ENCODE results near the gene CNTNAP2.

Gene CNTNAP2

DNA sequence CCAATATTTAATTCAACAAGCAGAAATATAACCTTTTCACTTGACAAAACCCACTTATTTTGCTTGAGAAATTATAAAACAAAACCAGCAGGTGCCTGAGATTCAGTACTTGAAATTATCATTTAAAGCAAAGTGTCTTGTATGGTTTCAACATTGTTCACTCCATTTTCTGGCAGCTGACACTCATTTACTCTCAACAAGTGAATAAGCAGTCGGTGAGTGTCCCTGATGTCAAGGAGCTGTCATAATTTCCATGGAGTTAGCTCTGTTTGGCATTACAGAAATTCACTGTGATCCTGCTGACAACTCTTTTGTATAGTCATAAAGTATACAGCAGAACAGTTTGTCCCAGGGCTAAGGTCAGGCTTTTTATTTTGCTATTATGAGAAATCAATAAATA lies 490.0 kb downstream of the CNTNAP2 start:
- no peak for DNase-seq (ENCODE audit: low spot score)

DNA sequence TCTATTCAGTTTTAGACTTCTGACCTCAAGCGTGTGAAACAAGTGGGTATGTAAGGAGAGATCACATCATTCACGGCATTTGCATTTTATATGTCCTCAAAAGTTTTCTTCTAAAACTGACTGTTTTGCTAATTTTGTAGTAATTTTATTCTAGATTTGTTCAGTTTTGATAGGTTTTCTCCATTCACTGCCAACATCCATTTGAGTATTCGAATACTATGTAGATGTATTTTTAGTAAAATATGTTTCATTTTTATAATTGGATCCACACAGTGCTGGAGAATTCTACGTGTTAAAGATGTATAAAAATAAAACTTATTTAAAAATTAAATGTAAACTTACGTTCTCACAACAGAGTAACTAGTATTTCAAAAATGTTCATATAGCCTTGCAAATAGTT lies 503.0 kb downstream of the CNTNAP2 start:
- DNase-seq (ENCODE audit: low spot score) = no peak

GRCh38 chr7:146626912-146627311 lies 510.3 kb downstream of the CNTNAP2 start:
- no peak for DNase-seq (ENCODE audit: low spot score)

GRCh38 chr7:146635205-146636032 lies 518.8 kb downstream of the CNTNAP2 start:
- DNase-seq (ENCODE audit: low spot score) = no peak

DNA sequence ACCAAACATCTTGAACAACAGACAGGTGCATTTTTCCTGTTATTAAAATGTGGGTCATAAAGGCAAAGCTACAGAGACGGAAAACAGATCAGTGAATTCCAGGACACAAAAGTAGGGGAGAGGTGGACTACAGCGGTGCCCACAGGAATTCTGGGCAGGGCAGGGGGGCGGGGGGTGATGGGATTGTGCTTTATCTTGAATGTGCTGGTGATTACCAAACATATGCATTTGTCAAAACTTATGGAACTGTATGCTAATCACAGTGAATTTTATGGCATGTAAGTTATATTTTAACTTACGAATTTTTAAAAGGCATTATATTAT lies 519.4 kb downstream of the CNTNAP2 start:
- no peak for DNase-seq (ENCODE audit: low spot score)

DNA sequence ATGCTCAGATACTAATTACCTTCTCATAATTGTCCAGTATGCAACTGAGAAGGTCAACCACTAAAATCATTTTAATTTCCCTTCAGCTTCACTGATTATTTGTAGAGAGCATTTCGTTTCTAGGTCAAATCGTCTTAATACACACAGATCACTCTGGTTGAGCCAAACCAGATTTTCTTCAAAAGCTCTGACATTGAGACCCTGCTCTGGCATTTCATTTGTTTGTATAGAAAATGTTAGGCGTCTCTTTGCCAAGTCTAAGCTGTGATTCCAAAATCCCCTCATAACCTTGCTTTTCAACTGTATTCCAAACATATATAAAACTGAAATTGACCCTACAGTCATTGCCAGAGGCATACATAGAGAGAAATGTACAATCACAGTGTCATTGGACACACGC lies 520.0 kb downstream of the CNTNAP2 start:
- DNase-seq (ENCODE audit: low spot score) = no peak

DNA sequence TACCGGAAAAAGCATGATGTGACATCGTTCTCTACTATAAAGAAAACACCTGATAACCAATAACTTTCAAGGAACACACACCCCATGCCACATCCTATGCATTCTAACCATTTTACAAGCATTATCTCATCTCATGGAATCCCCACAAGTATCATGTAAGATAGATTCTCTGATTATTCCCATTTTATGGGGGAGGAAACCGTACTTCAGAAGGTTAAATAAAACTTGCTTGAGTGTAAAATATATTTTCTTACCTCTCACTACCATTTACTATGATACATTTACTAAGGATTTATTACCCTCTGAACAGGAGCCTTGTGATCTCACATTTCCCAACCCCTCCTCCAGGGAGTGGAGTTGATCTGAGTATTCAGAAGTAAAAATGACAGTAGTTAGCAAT lies 522.7 kb downstream of the CNTNAP2 start:
- no peak for DNase-seq (ENCODE audit: low spot score)

- DNase-seq (ENCODE audit: low spot score) = no peak
Observed at GRCh38 chr7:146641491-146641890, 524.9 kb downstream of the CNTNAP2 start.

DNA sequence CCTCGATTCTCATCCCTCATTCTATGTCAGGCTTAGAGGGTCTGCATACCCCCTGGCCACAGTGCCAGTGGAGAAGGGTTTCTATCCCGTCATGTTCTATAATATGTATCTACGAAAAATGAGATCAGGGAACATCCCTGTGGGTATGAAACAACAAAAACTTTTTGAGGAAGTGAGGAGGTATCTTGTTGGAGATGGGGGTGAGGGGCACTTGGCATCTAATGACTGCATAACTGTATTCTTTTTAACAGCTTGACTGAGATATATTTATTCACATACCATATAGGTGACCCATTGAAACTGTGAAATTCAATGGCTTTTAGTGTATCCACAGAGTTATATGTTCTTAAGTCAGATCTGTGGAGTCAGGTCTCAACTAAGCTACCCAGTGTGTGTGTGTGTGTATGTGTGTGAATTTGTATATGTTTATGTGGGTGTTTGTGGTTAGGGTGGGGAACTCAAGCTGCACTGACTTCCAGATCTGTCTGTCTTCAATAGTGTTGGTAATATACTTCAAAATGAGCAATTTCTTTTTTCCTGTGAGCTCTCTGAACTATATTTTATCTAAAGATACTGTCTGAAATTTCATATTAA lies 528.9 kb downstream of the CNTNAP2 start:
- no peak for DNase-seq (ENCODE audit: low spot score)

DNA sequence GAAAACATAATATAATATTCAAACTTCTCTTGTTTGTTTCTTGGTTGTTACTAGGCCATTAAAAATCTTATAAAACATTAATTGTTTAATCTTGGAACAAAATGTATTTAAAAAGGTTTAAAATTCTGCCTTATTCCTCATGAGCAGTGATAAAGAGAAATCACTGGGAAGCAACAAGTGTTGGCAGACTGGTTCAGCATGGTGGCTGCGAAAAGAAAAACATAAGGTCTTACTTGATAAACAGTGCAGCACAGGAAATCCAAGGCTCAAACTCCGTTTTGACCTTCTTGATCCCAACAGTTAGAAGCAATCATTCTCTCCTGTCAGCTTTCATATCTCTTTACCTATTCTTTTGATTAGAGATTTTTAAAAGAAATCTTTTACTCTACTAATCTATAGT lies 530.8 kb downstream of the CNTNAP2 start:
- DNase-seq (ENCODE audit: low spot score) = no peak

GRCh38 chr7:146652176-146652575 lies 535.6 kb downstream of the CNTNAP2 start:
- DNase-seq (ENCODE audit: low spot score) = no peak

- no peak for DNase-seq (ENCODE audit: low spot score)
Observed at GRCh38 chr7:146654048-146654447, 537.4 kb downstream of the CNTNAP2 start.

GRCh38 chr7:146655928-146656797 lies 539.6 kb downstream of the CNTNAP2 start:
- no peak for DNase-seq (ENCODE audit: low spot score)

GRCh38 chr7:146656988-146657387 lies 540.4 kb downstream of the CNTNAP2 start:
- no peak for DNase-seq (ENCODE audit: low spot score)

DNA sequence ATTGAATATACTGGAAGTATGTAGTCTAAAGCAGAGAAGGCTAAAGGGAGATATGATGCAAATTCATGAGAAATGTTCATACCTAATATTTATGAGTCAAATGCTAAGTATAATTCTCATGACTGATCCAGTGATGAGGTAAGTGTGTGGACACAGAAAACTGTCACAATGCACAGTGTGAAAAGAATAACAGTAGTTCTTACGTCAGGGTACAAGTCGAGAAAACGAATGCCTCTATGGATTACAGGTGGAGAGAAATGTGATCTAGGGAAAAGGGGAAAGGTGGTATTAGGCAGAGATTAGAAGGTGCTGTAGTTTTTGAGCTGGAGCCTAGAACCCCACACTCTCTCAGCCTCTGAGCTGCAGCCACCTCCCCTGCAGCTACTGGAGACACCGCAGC lies 542.0 kb downstream of the CNTNAP2 start:
- no peak for DNase-seq (ENCODE audit: low spot score)

- DNase-seq (ENCODE audit: low spot score) = no peak
Observed at GRCh38 chr7:146659732-146660131, 543.1 kb downstream of the CNTNAP2 start.

GRCh38 chr7:146660839-146661238 lies 544.2 kb downstream of the CNTNAP2 start:
- no peak for DNase-seq (ENCODE audit: low spot score)

GRCh38 chr7:146661435-146661834 lies 544.8 kb downstream of the CNTNAP2 start:
- no peak for DNase-seq (ENCODE audit: low spot score)

- DNase-seq (ENCODE audit: low spot score) = no peak
Observed at GRCh38 chr7:146661929-146662328, 545.3 kb downstream of the CNTNAP2 start.

GRCh38 chr7:146665023-146665422 lies 548.4 kb downstream of the CNTNAP2 start:
- no peak for DNase-seq (ENCODE audit: low spot score)

GRCh38 chr7:146670532-146670931 lies 553.9 kb downstream of the CNTNAP2 start:
- DNase-seq (ENCODE audit: low spot score) = no peak

DNA sequence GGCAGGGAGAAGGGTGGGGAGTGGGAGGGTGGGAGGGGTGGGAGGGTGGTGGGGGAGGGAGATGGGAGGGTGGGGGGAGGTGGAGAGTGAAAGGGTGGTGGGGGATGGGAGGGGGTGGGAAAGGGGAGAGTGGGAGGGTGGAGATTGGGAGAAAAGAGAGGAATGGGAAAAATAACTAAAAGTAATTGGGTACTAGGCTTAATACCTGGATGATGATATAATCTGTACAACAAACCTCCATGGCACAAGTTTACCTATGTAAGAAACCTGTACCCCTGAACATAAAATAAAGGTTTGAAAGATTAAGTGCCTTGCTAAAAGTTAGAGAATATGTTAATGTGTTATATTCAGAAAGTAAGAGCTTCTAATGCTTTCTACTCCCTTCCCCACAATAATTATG lies 564.9 kb downstream of the CNTNAP2 start:
- DNase-seq (ENCODE audit: low spot score) = no peak

- no peak for DNase-seq (ENCODE audit: low spot score)
Observed at GRCh38 chr7:146683439-146683838, 566.8 kb downstream of the CNTNAP2 start.

All from LoVo (cell line).